Loucy (cell line): ENCODE results near the gene MOGAT3.

Experiments used
- CTCF ChIP-seq: fragments of 200-600 bp; sonication (generic); conservative IDR thresholded peaks from 2 replicates; pipeline ENCODE4 v1.5.1; 2014; ENCODE audit warnings: mild to moderate bottlenecking, antibody characterized with exemption, low read length
- EZH2phosphoT487 ChIP-seq: fragments of 200-600 bp; IDR thresholded peaks from 2 replicates; pipeline ENCODE4 v1.6.1; 2018; ENCODE audit warnings: antibody characterized with exemption, mild to moderate bottlenecking, moderate library complexity, borderline replicate concordance

GRCh38 chr7:101167645-101168411, 33.0 kb downstream of the MOGAT3 start:
- no peak for TF ChIP-seq CTCF
- no peak for TF ChIP-seq EZH2phosphoT487
